GM12878 (cell line): ENCODE data around the gene SETD1B.

ENCODE experiments used
- CTCF ChIP-seq, 3 experiments: IDR thresholded peaks in 2 of 3; conservative IDR thresholded peaks in 1 of 3; 2 replicates each; pipeline ENCODE4 v1.5.1; 2011; ENCODE audit warnings: low read depth in 3 of 3, low read length in 3 of 3, mild to moderate bottlenecking in 3 of 3, control low read depth in 2 of 3, moderate library complexity in 2 of 3, inconsistent platforms in 1 of 3, mixed read lengths in 1 of 3; ENCODE audit not compliant: control insufficient read depth in 2 of 3, insufficient read depth in 1 of 3; ENCODE audit errors: extremely low read depth in 1 of 3
- EP300 ChIP-seq, 2 experiments: fragments of 150-350 bp in 1 of 2; IDR thresholded peaks; 2 replicates each; pipeline ENCODE4 v1.6.1; 2011 to 2012; ENCODE audit warnings: low read depth in 2 of 2, low read length in 2 of 2, borderline replicate concordance in 1 of 2, improper control_type of control experiment in 1 of 2, inconsistent platforms in 1 of 2; ENCODE audit not compliant: control insufficient read depth in 1 of 2
- EZH2 ChIP-seq: IDR thresholded peaks from 2 replicates; pipeline ENCODE4 v1.6.1; 2012; ENCODE audit warnings: low read depth, mild to moderate bottlenecking, control low read depth, inconsistent platforms, low read length, borderline replicate concordance; ENCODE audit not compliant: control insufficient read depth
- HCFC1 ChIP-seq: fragments of 150-350 bp; IDR thresholded peaks from 2 replicates; pipeline ENCODE4 v1.6.1; 2014; ENCODE audit warnings: low read length
- MAX ChIP-seq: IDR thresholded peaks from 2 replicates; pipeline ENCODE4 v1.6.1; 2012; ENCODE audit warnings: low read depth, low read length, improper control_type of control experiment
- MTA2 ChIP-seq: fragments of 450-650 bp; IDR thresholded peaks from 2 replicates; pipeline ENCODE4 v1.6.1; 2016; ENCODE audit warnings: low read depth, mild to moderate bottlenecking, moderate library complexity
- MXI1 ChIP-seq: fragments of 150-350 bp; IDR thresholded peaks from 2 replicates; pipeline ENCODE4 v1.6.1; 2011; ENCODE audit warnings: low read depth, mild to moderate bottlenecking, inconsistent platforms, low read length, improper control_type of control experiment
- NRF1 ChIP-seq: conservative IDR thresholded peaks from 2 replicates; pipeline ENCODE4 v1.6.1; 2011; ENCODE audit warnings: mild to moderate bottlenecking, low read depth, low read length, improper control_type of control experiment
- RELA ChIP-seq: fragments of 450-650 bp; IDR thresholded peaks from 2 replicates; pipeline ENCODE4 v1.8.0; 2014; ENCODE audit warnings: borderline replicate concordance; ENCODE audit not compliant: partially characterized antibody
- SMC3 ChIP-seq: IDR thresholded peaks from 2 replicates; pipeline ENCODE4 v1.6.1; 2011; ENCODE audit warnings: low read length, improper control_type of control experiment, borderline replicate concordance
- YY1 ChIP-seq: IDR thresholded peaks from 2 replicates; pipeline ENCODE4 v1.6.1; 2011; ENCODE audit warnings: low read depth, mild to moderate bottlenecking, low read length
- ZBTB33 ChIP-seq: fragments of 450-650 bp; IDR thresholded peaks from 2 replicates; pipeline ENCODE4 v1.6.1; 2017; ENCODE audit warnings: mild to moderate bottlenecking
- ZNF207 ChIP-seq: fragments of 450-650 bp; IDR thresholded peaks from 2 replicates; pipeline ENCODE4 v1.6.1; 2014; ENCODE audit warnings: antibody characterized with exemption, mild to moderate bottlenecking, borderline replicate concordance

- TF ChIP-seq MXI1 (no peak), YY1 (no peak), HCFC1 (no peak), SMC3 (no peak), CTCF (IDR thresholded peaks at IDR 0.05 in 2 of 3, conservative IDR thresholded peaks at IDR 0.05 in 1 of 3; ENCODE audit: control insufficient read depth in 2 of 3, extremely low read depth in 1 of 3, insufficient read depth in 1 of 3, low read depth in 3 of 3, low read length in 3 of 3) (0 out of 6 replicates have a peak, but pooled peaks of 1 of the 3 experiments have one; percentile 4), MTA2 (no peak), EZH2 (no peak), ZBTB33 (no peak), EP300 (IDR thresholded peaks at IDR 0.05; ENCODE audit: borderline replicate concordance in 1 of 2, control insufficient read depth in 1 of 2, low read depth in 2 of 2, low read length in 2 of 2) (no peak), RELA (no peak), MAX (no peak), ZNF207 (no peak), NRF1 (no peak)
These were observed 755 bp downstream of the SETD1B start for GRCh38 chr12:121804417-121805111.
